H1 (cell line): ENCODE measurements around the gene TSPAN5.

Experiments used
- EZH2 ChIP-seq: fragments of 200-600 bp; sonication (generic); IDR thresholded peaks from 2 replicates; pipeline ENCODE4 v1.7.1; 2012; ENCODE audit warnings: low read depth, mild to moderate bottlenecking, moderate library complexity, low read length, inconsistent platforms; ENCODE audit not compliant: severe bottlenecking
- NANOG ChIP-seq: IDR thresholded peaks from 2 replicates; pipeline ENCODE4 v1.6.1; 2011; ENCODE audit warnings: low read length, low read depth, mild to moderate bottlenecking, inconsistent platforms; ENCODE audit not compliant: insufficient read depth, poor library complexity, severe bottlenecking
- POLR2A ChIP-seq, 2 experiments: IDR thresholded peaks; 1 replicate in 1 of 2; 2 replicates in 1 of 2; pipeline ENCODE4 v1.6.1; 2011; ENCODE audit warnings: low read depth in 2 of 2, low read length in 2 of 2, mild to moderate bottlenecking in 2 of 2; ENCODE audit errors: control extremely low read depth in 1 of 2
- SIN3A ChIP-seq, 2 experiments: IDR thresholded peaks in 1 of 2; conservative IDR thresholded peaks in 1 of 2; 2 replicates each; pipeline ENCODE4 v1.6.1; 2011 to 2012; ENCODE audit warnings: low read length in 2 of 2, improper control_type of control experiment in 1 of 2, low read depth in 1 of 2, mild to moderate bottlenecking in 1 of 2
- TF ChIP-seq, protein P1 (sequence below): IDR thresholded peaks from 2 replicates; pipeline ENCODE4 v1.6.1; 2012; ENCODE audit warnings: inconsistent platforms
- TF ChIP-seq, protein P2 (sequence below), 3 experiments: IDR thresholded peaks; 1 replicate in 2 of 3; 2 replicates in 1 of 3; pipeline versions ENCODE4 v1.5.1 to v1.6.1; 2011; ENCODE audit warnings: low read length in 3 of 3, mild to moderate bottlenecking in 3 of 3, inconsistent platforms in 2 of 3, low read depth in 1 of 3, moderate library complexity in 1 of 3; ENCODE audit not compliant: insufficient read depth in 1 of 3; ENCODE audit errors: control extremely low read depth in 1 of 3
- TF ChIP-seq, protein P3 (sequence below): IDR thresholded peaks from 2 replicates; pipeline ENCODE4 v1.6.1; 2011; ENCODE audit warnings: low read depth, mild to moderate bottlenecking, low read length; ENCODE audit not compliant: insufficient read depth

DNA sequence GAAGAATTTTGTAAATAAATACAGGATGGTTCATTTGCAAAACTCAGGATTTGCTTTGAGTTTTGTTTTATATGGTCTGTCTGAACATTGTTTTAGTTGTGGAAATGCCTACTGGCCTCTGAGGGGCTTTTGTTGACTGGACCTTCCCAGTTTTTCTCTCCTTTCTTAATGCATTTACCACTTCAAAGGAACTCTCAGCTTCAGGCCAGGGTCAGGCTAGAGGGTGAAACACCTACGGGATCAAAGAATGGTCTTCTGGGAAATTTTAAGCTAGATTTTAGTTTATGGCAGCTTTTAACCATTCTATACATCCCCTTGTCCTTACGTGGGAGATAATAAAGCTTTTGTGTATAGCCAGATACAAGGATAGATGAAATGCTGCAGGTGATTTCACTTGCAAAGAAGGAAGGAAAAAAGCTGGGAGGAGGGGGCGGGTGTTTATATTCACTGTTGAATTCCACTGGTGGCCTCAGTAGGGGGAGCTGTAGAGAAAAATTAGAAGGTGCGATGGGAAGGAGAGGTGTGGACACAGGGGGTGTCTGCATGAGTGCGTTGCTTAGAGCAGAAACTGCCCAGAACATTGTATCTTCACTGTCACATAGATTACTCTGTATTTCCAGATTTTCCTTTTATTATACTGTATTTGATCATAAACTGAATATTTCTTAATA, 151.8 kb downstream of the TSPAN5 start:
- no peak for TF ChIP-seq SIN3A (conservative IDR thresholded peaks at IDR 0.05 in 1 of 2, IDR thresholded peaks at IDR 0.05 in 1 of 2; ENCODE audit: low read depth in 1 of 2, low read length in 2 of 2)
- no peak for TF ChIP-seq NANOG
- TF ChIP-seq, protein P1, sequence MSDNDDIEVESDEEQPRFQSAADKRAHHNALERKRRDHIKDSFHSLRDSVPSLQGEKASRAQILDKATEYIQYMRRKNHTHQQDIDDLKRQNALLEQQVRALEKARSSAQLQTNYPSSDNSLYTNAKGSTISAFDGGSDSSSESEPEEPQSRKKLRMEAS = no peak
- TF ChIP-seq, protein P2, sequence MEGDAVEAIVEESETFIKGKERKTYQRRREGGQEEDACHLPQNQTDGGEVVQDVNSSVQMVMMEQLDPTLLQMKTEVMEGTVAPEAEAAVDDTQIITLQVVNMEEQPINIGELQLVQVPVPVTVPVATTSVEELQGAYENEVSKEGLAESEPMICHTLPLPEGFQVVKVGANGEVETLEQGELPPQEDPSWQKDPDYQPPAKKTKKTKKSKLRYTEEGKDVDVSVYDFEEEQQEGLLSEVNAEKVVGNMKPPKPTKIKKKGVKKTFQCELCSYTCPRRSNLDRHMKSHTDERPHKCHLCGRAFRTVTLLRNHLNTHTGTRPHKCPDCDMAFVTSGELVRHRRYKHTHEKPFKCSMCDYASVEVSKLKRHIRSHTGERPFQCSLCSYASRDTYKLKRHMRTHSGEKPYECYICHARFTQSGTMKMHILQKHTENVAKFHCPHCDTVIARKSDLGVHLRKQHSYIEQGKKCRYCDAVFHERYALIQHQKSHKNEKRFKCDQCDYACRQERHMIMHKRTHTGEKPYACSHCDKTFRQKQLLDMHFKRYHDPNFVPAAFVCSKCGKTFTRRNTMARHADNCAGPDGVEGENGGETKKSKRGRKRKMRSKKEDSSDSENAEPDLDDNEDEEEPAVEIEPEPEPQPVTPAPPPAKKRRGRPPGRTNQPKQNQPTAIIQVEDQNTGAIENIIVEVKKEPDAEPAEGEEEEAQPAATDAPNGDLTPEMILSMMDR (IDR thresholded peaks at IDR 0.05; ENCODE audit: control extremely low read depth in 1 of 3, insufficient read depth in 1 of 3, low read depth in 1 of 3, low read length in 3 of 3) = peak; percentile 36 to 60 (median 57)
- TF ChIP-seq, protein P3, sequence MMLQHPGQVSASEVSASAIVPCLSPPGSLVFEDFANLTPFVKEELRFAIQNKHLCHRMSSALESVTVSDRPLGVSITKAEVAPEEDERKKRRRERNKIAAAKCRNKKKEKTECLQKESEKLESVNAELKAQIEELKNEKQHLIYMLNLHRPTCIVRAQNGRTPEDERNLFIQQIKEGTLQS = no peak
- no peak for TF ChIP-seq POLR2A (IDR thresholded peaks at IDR 0.05; ENCODE audit: control extremely low read depth in 1 of 2, low read depth in 2 of 2, low read length in 2 of 2)
- no peak for TF ChIP-seq EZH2
